ENCODE measurements around the gene CDC14C.

DNA sequence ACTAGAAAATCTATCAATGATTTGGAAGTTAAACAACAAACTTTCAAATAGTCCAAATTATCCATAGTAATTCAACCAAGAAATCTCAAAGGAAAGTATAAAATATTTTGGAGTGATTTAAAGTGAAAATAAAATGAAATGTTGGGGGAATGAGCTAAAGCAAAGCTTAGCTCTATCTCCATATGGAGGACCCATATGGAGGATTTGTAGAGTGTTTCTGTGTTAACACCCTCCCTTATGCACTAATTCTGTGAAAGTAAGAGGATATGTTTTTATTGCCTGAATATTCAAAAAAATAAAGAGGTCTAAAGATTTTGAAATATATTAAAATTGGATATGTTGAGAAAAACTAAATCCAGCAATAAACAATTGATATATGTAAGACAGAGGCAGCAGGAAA is 31.6 kb downstream of the CDC14C start:
- TF ChIP-seq POLR2A (IDR thresholded peaks at IDR 0.05; ENCODE audit: low read depth) (no peak), POLR2AphosphoS5 (IDR thresholded peaks at IDR 0.05) (no peak)
- TF ChIP-seq, protein P1, sequence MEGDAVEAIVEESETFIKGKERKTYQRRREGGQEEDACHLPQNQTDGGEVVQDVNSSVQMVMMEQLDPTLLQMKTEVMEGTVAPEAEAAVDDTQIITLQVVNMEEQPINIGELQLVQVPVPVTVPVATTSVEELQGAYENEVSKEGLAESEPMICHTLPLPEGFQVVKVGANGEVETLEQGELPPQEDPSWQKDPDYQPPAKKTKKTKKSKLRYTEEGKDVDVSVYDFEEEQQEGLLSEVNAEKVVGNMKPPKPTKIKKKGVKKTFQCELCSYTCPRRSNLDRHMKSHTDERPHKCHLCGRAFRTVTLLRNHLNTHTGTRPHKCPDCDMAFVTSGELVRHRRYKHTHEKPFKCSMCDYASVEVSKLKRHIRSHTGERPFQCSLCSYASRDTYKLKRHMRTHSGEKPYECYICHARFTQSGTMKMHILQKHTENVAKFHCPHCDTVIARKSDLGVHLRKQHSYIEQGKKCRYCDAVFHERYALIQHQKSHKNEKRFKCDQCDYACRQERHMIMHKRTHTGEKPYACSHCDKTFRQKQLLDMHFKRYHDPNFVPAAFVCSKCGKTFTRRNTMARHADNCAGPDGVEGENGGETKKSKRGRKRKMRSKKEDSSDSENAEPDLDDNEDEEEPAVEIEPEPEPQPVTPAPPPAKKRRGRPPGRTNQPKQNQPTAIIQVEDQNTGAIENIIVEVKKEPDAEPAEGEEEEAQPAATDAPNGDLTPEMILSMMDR (IDR thresholded peaks at IDR 0.05) = no peak

Data from esophagus muscularis mucosa (tissue), 3 donors.